ENCODE data around the gene NSF. TPM values are rescaled to one million over a fixed set of nuclear protein-coding genes. Genes with fewer than 3 reads are reported as not detected.

The NSF gene
- total and polyA plus RNA-seq, 2 donors (not counting 3 experiments of a cell fraction or from before 2014, with no cell fraction given): 18.5 to 43.7 TPM

- Histone ChIP-seq H3K4me1 (ENCODE audit: control insufficient read depth, extremely low read depth, insufficient read depth, low read length) (no peaks in the 10 kb centered on the region), H3K4me2 (ENCODE audit: insufficient read depth, low read length) (no peak overlapping the region), H3K9me3 (replicated peaks; ENCODE audit: control insufficient read depth, insufficient read depth, low read length) (no peaks in the 10 kb centered on the region), H3K27ac (ENCODE audit: insufficient read depth, low read depth, low read length) (no peak overlapping the region), H3K27me3 (ENCODE audit: control insufficient read depth in 2 of 2, insufficient read depth in 2 of 2, low read length in 2 of 2) (peaks cover 0 to 5% of the 10 kb centered on the region in 2 experiments), H2AFZ (ENCODE audit: low read depth, low read length) (no peak overlapping the region), H3K9me1 (replicated peaks; ENCODE audit: control insufficient read depth, extremely low read depth, insufficient read depth, low read length) (no peaks in the 10 kb centered on the region), H3K9ac (replicated peaks; ENCODE audit: extremely low read depth, insufficient read depth, low read length) (no peak overlapping the region), H3K4me3 (replicated peaks in 1 of 3; ENCODE audit: insufficient read depth in 1 of 3, low read depth in 1 of 3, low read length in 3 of 3) (no peak overlapping the region), H3K36me3 (ENCODE audit: control insufficient read depth in 2 of 2, extremely low read depth in 1 of 2, insufficient read depth in 2 of 2, low read length in 2 of 2) (no peaks in the 10 kb centered on the region), H3K79me2 (ENCODE audit: control insufficient read depth, insufficient read depth, low read length) (no peaks in the 10 kb centered on the region), H4K20me1 (replicated peaks; ENCODE audit: control insufficient read depth, extremely low read depth, insufficient read depth, low read length) (no peaks in the 10 kb centered on the region)
- BruUV-seq (replicated peaks): no TSS peak
- DNase-seq (ENCODE audit: low read depth, low spot score) (no peak), FAIRE-seq (no peak)
- TF ChIP-seq EZH2 (IDR thresholded peaks at IDR 0.05; ENCODE audit: borderline replicate concordance, low read depth, low read length, severe bottlenecking) (no peak), MYC (IDR thresholded peaks at IDR 0.05; ENCODE audit: low read depth, low read length) (no peak), CTCF (IDR thresholded peaks at IDR 0.05; ENCODE audit: extremely low read depth in 1 of 2, insufficient read depth in 1 of 2, low read depth in 1 of 2, low read length in 2 of 2) (no peak)
- dilution Hi-C loops (cut with MboI; ENCODE audit: extremely low pct_ligation_motif_present, low sequenced_read_pairs): no loop called here
- intact Hi-C loops (cut with micrococcal nuclease): no loop called here
- POLR2A ChIA-PET: no interaction called here
- CTCF ChIA-PET: interaction anchor here (1.0 to 1.6 kb wide), 2 partner anchors 29 to 48 kb away, joined by 3 read pairs; no protein-coding TSS in a partner anchor
Observed at GRCh38 chr17:46793541-46793940, 203.1 kb downstream of the NSF start.

GRCh38 chr17:46794318-46794717 lies 203.8 kb downstream of the NSF start:
- H3K9me1 ChIP-seq (replicated peaks; ENCODE audit: control insufficient read depth, extremely low read depth, insufficient read depth, low read length): no peaks in the 10 kb centered on the region
- CTCF ChIA-PET: interaction anchor here (1.0 to 1.6 kb wide), 2 partner anchors 28 to 48 kb away, joined by 3 read pairs; no protein-coding TSS in a partner anchor
- no peak for TF ChIP-seq MAX (IDR thresholded peaks at IDR 0.05; ENCODE audit: insufficient read depth, insufficient read length)
- TF ChIP-seq FOS (IDR thresholded peaks at IDR 0.05; ENCODE audit: borderline replicate concordance, insufficient read depth, low read length): no peak
- TF ChIP-seq EZH2 (IDR thresholded peaks at IDR 0.05; ENCODE audit: borderline replicate concordance, low read depth, low read length, severe bottlenecking): no peak
- TF ChIP-seq POLR2AphosphoS5 (IDR thresholded peaks at IDR 0.05; ENCODE audit: insufficient read depth, low read depth, low read length): no peak
- TF ChIP-seq JUN (IDR thresholded peaks at IDR 0.05; ENCODE audit: borderline replicate concordance, insufficient read depth, insufficient read length, low read depth): no peak
- no peak for TF ChIP-seq CTCF (IDR thresholded peaks at IDR 0.05; ENCODE audit: extremely low read depth in 1 of 2, insufficient read depth in 1 of 2, low read depth in 1 of 2, low read length in 2 of 2)
- no peak for TF ChIP-seq GATA2 (IDR thresholded peaks at IDR 0.05; ENCODE audit: insufficient read depth, insufficient read length, low read depth, low read length)
- no peak for TF ChIP-seq MYC (IDR thresholded peaks at IDR 0.05; ENCODE audit: low read depth, low read length)
- TF ChIP-seq POLR2A (IDR thresholded peaks at IDR 0.05; ENCODE audit: low read depth, low read length): no peak
- no peaks in the 10 kb centered on the region for H3K9me3 ChIP-seq (replicated peaks; ENCODE audit: control insufficient read depth, insufficient read depth, low read length)
- no TSS peak for BruUV-seq (replicated peaks)
- intact Hi-C loops (cut with micrococcal nuclease): no loop called here
- no peak overlapping the region for H3K27ac ChIP-seq (ENCODE audit: insufficient read depth, low read depth, low read length)
- DNase-seq (ENCODE audit: low read depth, low spot score) (no peak), FAIRE-seq (no peak)
- H3K79me2 ChIP-seq (ENCODE audit: control insufficient read depth, insufficient read depth, low read length): no peaks in the 10 kb centered on the region
- peaks cover 0 to 5% of the 10 kb centered on the region in 2 experiments for H3K27me3 ChIP-seq (ENCODE audit: control insufficient read depth in 2 of 2, insufficient read depth in 2 of 2, low read length in 2 of 2)
- dilution Hi-C loops (cut with MboI; ENCODE audit: extremely low pct_ligation_motif_present, low sequenced_read_pairs): no loop called here
- H4K20me1 ChIP-seq (replicated peaks; ENCODE audit: control insufficient read depth, extremely low read depth, insufficient read depth, low read length): no peaks in the 10 kb centered on the region
- no peak overlapping the region for H3K4me2 ChIP-seq (ENCODE audit: insufficient read depth, low read length)
- no peak overlapping the region for H3K9ac ChIP-seq (replicated peaks; ENCODE audit: extremely low read depth, insufficient read depth, low read length)
- no peaks in the 10 kb centered on the region for H3K36me3 ChIP-seq (ENCODE audit: control insufficient read depth in 2 of 2, extremely low read depth in 1 of 2, insufficient read depth in 2 of 2, low read length in 2 of 2)
- POLR2A ChIA-PET: no interaction called here
- H2AFZ ChIP-seq (ENCODE audit: low read depth, low read length): no peak overlapping the region
- H3K4me1 ChIP-seq (ENCODE audit: control insufficient read depth, extremely low read depth, insufficient read depth, low read length): no peaks in the 10 kb centered on the region
- H3K4me3 ChIP-seq (replicated peaks in 1 of 3; ENCODE audit: insufficient read depth in 1 of 3, low read depth in 1 of 3, low read length in 3 of 3): no peak overlapping the region
